Prostate gland (tissue), 2 donors: ENCODE results near the gene CFAP221. TPM values are rescaled to one million over a fixed set of nuclear protein-coding genes. Genes with fewer than 3 reads are reported as not detected.

Experiments used
- DNase-seq: peaks from one replicate; pipeline ENCODE4 v3.0.0-alpha.2; 2019; ENCODE audit warnings: low spot score
- H3K27ac ChIP-seq, 2 donors: fragments of 200-600 bp; sonication (generic); 2 replicates each; pipeline ENCODE4 v1.5.1; 2017 to 2019
- H3K27me3 ChIP-seq: fragments of 200-600 bp; sonication (generic); replicated peaks from 2 replicates; pipeline ENCODE4 v1.5.1; 2019; ENCODE audit not compliant: insufficient read depth
- H3K36me3 ChIP-seq, 2 donors: fragments of 200-600 bp; sonication (generic); 1 replicate in 1 of 2; 2 replicates in 1 of 2; pipeline versions ENCODE4 v1.5.1 to v1.8.1; 2017 to 2019
- H3K4me1 ChIP-seq: fragments of 200-600 bp; sonication (generic); replicated peaks from 2 replicates; pipeline ENCODE4 v1.5.1; 2019
- H3K4me3 ChIP-seq, 2 donors: fragments of 200-600 bp; sonication (generic); 2 replicates each; pipeline ENCODE4 v1.5.1; 2017 to 2019
- H3K9me3 ChIP-seq: fragments of 200-600 bp; sonication (generic); 2 replicates; pipeline ENCODE4 v1.5.1; 2017
- POLR2A ChIP-seq: fragments of 450-650 bp; IDR thresholded peaks from one replicate; pipeline ENCODE4 v1.6.1; 2016; ENCODE audit warnings: antibody characterized with exemption, mild to moderate bottlenecking
- POLR2AphosphoS5 ChIP-seq: sonication (generic); formaldehyde crosslinking; IDR thresholded peaks from one replicate; pipeline ENCODE4 v1.6.1; 2017; ENCODE audit warnings: antibody characterized with exemption
- WGBS: methylation state at CpG from one replicate; pipeline ENCODE4 v1.1.5; 2018; 5-methylcytosine and 5-hydroxymethylcytosine counted together
- intact Hi-C: fragments of 100-400 bp; cut with DNase I; formaldehyde crosslinking; loops from one replicate; pipeline ENCODE4 v1.14.2; 2022
- total RNA-seq, 2 donors: library from RNA; depleted of rRNA; stranded (reverse); fragments of >200 nt; gene quantifications; one replicate each; pipeline ENCODE4 v1.1.0, GENCODE V29; 2016
- TF ChIP-seq, protein P1 (sequence below), 4 experiments: fragments of 200-600 bp in 2 of 4; fragments of 450-650 bp in 2 of 4; sonication (generic) in 2 of 4; IDR thresholded peaks; 1 replicate in 3 of 4; 2 replicates in 1 of 4; pipeline ENCODE4 v1.5.1; 2016 to 2019; ENCODE audit warnings: antibody characterized with exemption in 4 of 4, mild to moderate bottlenecking in 2 of 4, moderate library complexity in 2 of 4

Gene CFAP221
- total RNA-seq, 2 donors from 2014 or later, result 18.3 TPM; not detected in 1

DNA sequence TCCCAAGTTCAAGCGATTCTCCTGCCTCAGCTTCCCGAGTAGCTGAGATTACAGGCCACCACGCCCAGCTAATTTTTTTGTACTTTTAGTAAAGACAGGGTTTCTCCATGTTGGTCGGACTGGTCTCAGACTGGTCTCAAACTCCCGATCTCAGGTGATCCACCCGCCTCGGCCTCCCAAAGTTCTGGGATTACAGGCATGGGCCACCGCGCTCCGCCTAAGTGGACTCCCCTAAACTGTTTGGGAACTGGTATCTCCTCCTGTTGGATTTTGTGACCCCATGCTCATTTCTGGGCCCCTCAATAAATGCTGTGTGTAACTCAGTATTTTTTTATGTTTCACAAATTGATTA, 25.2 kb upstream of the CFAP221 start:
- TF ChIP-seq POLR2A (no peak), POLR2AphosphoS5 (no peak)
- TF ChIP-seq, protein P1, sequence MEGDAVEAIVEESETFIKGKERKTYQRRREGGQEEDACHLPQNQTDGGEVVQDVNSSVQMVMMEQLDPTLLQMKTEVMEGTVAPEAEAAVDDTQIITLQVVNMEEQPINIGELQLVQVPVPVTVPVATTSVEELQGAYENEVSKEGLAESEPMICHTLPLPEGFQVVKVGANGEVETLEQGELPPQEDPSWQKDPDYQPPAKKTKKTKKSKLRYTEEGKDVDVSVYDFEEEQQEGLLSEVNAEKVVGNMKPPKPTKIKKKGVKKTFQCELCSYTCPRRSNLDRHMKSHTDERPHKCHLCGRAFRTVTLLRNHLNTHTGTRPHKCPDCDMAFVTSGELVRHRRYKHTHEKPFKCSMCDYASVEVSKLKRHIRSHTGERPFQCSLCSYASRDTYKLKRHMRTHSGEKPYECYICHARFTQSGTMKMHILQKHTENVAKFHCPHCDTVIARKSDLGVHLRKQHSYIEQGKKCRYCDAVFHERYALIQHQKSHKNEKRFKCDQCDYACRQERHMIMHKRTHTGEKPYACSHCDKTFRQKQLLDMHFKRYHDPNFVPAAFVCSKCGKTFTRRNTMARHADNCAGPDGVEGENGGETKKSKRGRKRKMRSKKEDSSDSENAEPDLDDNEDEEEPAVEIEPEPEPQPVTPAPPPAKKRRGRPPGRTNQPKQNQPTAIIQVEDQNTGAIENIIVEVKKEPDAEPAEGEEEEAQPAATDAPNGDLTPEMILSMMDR (IDR thresholded peaks at IDR 0.05), result no peak

DNA sequence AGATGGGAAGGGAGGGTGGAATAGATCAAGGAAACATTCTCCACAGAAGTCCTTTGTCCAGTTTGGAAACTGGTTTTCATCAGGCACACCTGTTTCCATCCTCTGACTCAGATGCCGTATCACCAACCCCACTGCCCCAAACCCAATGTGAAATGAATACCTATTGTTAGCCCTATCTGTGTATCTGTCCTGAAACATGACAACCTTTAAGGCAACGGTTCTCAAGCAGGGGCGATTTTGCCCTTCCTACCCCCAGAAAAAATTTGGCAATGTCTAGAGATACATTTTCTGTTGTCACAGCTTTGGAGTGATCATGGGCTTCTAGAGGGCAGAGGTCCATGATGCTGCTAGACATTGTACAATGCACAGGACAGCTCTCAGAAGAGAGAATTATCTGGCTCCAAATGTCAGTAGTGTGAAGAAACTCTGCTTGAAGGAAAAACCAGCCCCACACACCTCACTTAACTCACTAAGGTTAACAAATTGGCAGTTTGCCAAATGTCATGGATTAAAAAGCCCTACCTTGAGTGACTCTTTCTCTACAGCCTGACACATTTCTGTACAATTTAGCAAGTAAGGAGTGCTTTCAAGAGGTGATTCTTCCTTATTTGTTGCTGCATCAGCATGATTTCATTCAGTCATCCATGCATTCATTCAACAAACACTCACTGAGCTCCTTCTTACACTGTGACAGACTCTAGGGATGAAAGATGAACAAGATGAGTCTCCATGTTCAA, 23.4 kb upstream of the CFAP221 start:
- H3K27me3 ChIP-seq, result peaks cover 21% of the 10 kb centered on the region
- no peak overlapping the region for H3K4me3 ChIP-seq
- WGBS, result 81% methylated on average over 3 of the region's 3 CpGs
- H3K27ac ChIP-seq, result no peak overlapping the region
- TF ChIP-seq POLR2AphosphoS5, result no peak
- no peaks in the 10 kb centered on the region for H3K4me1 ChIP-seq
- DNase-seq, result no peak
- H3K36me3 ChIP-seq, result no peaks in the 10 kb centered on the region
- no peaks in the 10 kb centered on the region for H3K9me3 ChIP-seq
- intact Hi-C loops, result no loop called here

More for the DNA sequence above, 25.2 kb upstream of the CFAP221 start:
- intact Hi-C loops, result no loop called here
- Histone ChIP-seq H3K4me1 (no peaks in the 10 kb centered on the region), H3K9me3 (no peaks in the 10 kb centered on the region), H3K27me3 (peaks cover 11% of the 10 kb centered on the region), H3K27ac (no peak overlapping the region), H3K4me3 (no peak overlapping the region), H3K36me3 (no peaks in the 10 kb centered on the region)
- 88% methylated on average over 10 of the region's 10 CpGs for WGBS
- DNase-seq, result no peak

DNA sequence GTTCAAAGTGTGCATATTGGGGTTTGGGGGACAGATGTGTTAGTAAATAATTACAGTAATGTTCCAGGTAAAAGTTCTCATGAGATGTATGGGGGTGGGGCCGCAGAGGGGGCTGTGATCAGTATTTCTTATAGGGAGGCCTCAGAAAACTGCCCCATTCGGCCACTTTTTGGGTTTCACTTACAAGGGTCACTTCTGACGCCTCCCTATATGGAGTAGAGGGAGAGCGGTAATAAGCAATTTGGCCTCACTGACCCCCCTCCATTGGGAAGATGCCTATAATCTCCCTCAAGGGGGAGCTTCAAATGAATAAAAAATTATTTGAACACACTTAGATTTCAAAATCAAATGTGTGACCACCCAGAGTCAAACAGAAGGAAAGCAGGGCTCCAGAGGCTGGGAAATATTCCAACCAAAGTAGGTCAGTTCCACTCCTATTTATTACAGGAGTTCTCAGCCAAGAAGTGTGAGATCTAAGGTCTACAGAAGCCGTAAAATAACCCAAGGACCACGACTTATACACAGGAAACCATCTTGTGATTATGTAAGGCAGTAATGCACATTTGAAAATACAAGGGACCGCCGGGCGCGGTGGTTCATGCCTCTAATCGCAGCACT, 22.7 kb upstream of the CFAP221 start:
- no peak for DNase-seq
- no peaks in the 10 kb centered on the region for H3K36me3 ChIP-seq
- TF ChIP-seq POLR2A (no peak), POLR2AphosphoS5 (no peak)
- TF ChIP-seq, protein P1 (IDR thresholded peaks at IDR 0.05), result no peak

DNA sequence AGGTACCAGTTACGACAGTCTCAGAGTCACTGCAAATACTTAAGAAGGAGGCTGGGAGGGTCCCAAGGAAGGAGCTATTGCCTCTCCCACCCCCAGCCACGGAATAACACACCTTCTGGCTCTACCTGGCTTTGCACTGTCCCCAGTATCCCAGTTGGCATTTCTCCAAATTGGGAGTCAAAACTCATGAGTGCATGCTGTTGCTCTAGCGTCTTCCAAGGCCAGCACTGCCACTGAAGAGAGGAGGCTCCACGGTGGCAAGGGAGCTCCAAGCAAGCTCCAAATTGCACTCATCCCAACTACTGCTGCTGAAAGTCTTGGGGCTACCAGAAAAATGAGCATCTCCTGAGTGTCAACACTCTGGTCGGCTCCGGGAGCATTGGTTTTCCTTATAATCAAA, 21.6 kb upstream of the CFAP221 start:
- Histone ChIP-seq H3K27me3 (peaks cover 22% of the 10 kb centered on the region), H3K9me3 (no peaks in the 10 kb centered on the region), H3K27ac (no peak overlapping the region), H3K4me1 (no peaks in the 10 kb centered on the region), H3K4me3 (no peak overlapping the region), H3K36me3 (no peaks in the 10 kb centered on the region)
- intact Hi-C loops, result no loop called here
- DNase-seq, result no peak
- WGBS, result 62% methylated on average over 6 of the region's 6 CpGs
- no peak for TF ChIP-seq POLR2AphosphoS5
- TF ChIP-seq, protein P1 (IDR thresholded peaks at IDR 0.05), result no peak
- TF ChIP-seq POLR2A, result no peak

More for the DNA sequence above, 22.7 kb upstream of the CFAP221 start:
- H3K4me3 ChIP-seq, result no peak overlapping the region
- 80% methylated on average over 11 of the region's 11 CpGs for WGBS
- intact Hi-C loops, result no loop called here
- H3K4me1 ChIP-seq, result no peaks in the 10 kb centered on the region
- H3K27me3 ChIP-seq, result peaks cover 22% of the 10 kb centered on the region
- H3K27ac ChIP-seq, result no peak overlapping the region
- no peaks in the 10 kb centered on the region for H3K9me3 ChIP-seq

DNA sequence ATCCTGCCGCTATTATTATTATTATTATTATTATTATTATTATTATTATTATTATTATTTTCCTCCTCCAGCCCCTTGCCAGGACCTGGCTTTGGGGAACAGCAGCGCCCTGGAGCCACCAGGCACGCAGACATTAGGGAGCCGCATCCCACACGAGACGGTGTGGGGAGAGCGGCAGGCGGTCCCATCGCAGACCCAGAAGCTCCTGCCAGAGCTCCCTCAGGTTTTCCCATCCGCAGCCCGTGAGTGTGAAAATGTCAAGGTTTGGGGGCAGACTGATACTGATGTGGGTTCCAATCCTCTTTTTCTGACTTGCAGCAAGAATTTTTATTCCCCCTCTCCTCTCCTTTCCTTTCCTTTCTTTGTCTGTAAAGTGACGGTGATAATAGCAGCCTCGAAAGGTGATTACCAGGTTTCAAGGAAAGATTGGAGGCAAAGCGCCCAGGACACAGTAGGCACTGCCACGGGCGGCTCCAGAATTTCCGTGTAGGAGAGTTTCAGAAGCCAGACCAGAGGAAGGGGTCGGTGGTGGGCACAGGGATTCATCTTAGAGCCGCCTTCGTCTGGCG, 20.8 kb upstream of the CFAP221 start:
- 6% methylated on average over 21 of the region's 21 CpGs for WGBS
- no peak for DNase-seq
- TF ChIP-seq POLR2AphosphoS5 (no peak), POLR2A (no peak)
- TF ChIP-seq, protein P1 (IDR thresholded peaks at IDR 0.05), result no peak
- H3K4me3 ChIP-seq, result no peak overlapping the region
- no peak overlapping the region for H3K27ac ChIP-seq
- H3K36me3 ChIP-seq, result no peaks in the 10 kb centered on the region
- H3K4me1 ChIP-seq, result no peaks in the 10 kb centered on the region
- no peaks in the 10 kb centered on the region for H3K9me3 ChIP-seq
- H3K27me3 ChIP-seq, result peaks cover 22% of the 10 kb centered on the region
- intact Hi-C loops, result no loop called here
